Thyroid gland (tissue), 4 donors: ENCODE data around the gene ZNHIT6. TPM values are rescaled to one million over a fixed set of nuclear protein-coding genes. Genes with fewer than 3 reads are reported as not detected.
"Not testable (repeated sequence)": the region's sequence is repeated elsewhere in the genome, so short reads cannot be mapped to it uniquely, and the experiment has no call there.

Source experiments
- DNase-seq, 2 donors: peaks; one replicate each; pipeline ENCODE4 v3.0.0-alpha.2; 2019
- H3K27ac ChIP-seq, 3 donors: fragments of 200-600 bp; sonication (generic); 1 replicate in 2 of 3; 2 replicates in 1 of 3; pipeline ENCODE4 v1.5.1; 2016 to 2019; ENCODE audit warnings: mild to moderate bottlenecking in 1 of 3, moderate library complexity in 1 of 3
- H3K27me3 ChIP-seq: fragments of 200-600 bp; sonication (generic); one replicate; pipeline ENCODE4 v1.5.1; 2019
- H3K36me3 ChIP-seq, 2 donors: fragments of 200-600 bp; sonication (generic); one replicate each; pipeline ENCODE4 v1.5.1; 2016 to 2019
- H3K4me1 ChIP-seq, 2 donors: fragments of 200-600 bp; sonication (generic); one replicate each; pipeline ENCODE4 v1.5.1; 2017 to 2019
- H3K4me3 ChIP-seq, 3 donors: fragments of 200-600 bp; sonication (generic); replicated peaks in 1 of 3; 1 replicate in 2 of 3; 2 replicates in 1 of 3; pipeline ENCODE4 v1.5.1; 2016; ENCODE audit warnings: mild to moderate bottlenecking in 1 of 3
- H3K9me3 ChIP-seq: fragments of 200-600 bp; sonication (generic); one replicate; pipeline ENCODE4 v1.5.1; 2017
- POLR2A ChIP-seq, 2 donors: fragments of 450-650 bp; IDR thresholded peaks; one replicate each; pipeline ENCODE4 v1.6.1; 2017; ENCODE audit warnings: antibody characterized with exemption in 2 of 2, mild to moderate bottlenecking in 2 of 2, moderate library complexity in 1 of 2
- WGBS, 2 donors: methylation state at CpG; one replicate each; pipeline ENCODE4 v1.1.5; 2017; 5-methylcytosine and 5-hydroxymethylcytosine counted together
- intact Hi-C: fragments of 100-400 bp; cut with DNase I; formaldehyde crosslinking; loops from one replicate; pipeline ENCODE4 v1.15.1; 2023
- total RNA-seq, 4 donors: library from RNA; depleted of rRNA; stranded (reverse); fragments of >200 nt; gene quantifications; one replicate each; pipeline ENCODE4 v1.2.3, GENCODE V29; 2016
- TF ChIP-seq, protein P1 (sequence below), 6 experiments: fragments of 200-600 bp in 3 of 6; fragments of 450-650 bp in 3 of 6; sonication (generic) in 3 of 6; IDR thresholded peaks; one replicate each; pipeline ENCODE4 v1.5.1; 2016 to 2019; ENCODE audit warnings: antibody characterized with exemption in 6 of 6, mild to moderate bottlenecking in 2 of 6, inconsistent platforms in 1 of 6, moderate library complexity in 1 of 6

Gene ZNHIT6
- total RNA-seq, 4 donors from 2014 or later: 13.6 to 19.3 (median 14.2) TPM

DNA sequence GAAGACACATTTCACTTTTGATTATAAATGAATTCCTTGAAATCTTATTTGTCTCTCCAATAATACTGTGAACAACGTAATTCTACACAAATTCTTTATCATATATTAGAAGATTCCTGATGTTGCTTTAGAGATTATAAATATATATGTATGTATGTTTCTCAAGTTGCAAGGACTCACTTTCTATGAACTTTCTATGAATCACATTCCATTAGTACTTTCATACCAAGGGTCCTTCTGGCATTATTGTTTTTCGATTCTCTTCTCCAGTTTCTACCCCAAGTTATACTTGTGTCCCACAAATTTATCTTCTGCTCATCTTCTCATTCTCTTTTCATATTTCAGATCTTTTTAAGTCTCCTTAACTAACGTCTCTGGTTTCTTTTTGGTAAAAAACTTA is 55.9 kb downstream of the ZNHIT6 start:
- no peaks in the 10 kb centered on the region for H3K9me3 ChIP-seq
- intact Hi-C loops: no loop called here
- H3K27me3 ChIP-seq: no peaks in the 10 kb centered on the region
- no peak for TF ChIP-seq POLR2A (IDR thresholded peaks at IDR 0.05)
- TF ChIP-seq, protein P1, sequence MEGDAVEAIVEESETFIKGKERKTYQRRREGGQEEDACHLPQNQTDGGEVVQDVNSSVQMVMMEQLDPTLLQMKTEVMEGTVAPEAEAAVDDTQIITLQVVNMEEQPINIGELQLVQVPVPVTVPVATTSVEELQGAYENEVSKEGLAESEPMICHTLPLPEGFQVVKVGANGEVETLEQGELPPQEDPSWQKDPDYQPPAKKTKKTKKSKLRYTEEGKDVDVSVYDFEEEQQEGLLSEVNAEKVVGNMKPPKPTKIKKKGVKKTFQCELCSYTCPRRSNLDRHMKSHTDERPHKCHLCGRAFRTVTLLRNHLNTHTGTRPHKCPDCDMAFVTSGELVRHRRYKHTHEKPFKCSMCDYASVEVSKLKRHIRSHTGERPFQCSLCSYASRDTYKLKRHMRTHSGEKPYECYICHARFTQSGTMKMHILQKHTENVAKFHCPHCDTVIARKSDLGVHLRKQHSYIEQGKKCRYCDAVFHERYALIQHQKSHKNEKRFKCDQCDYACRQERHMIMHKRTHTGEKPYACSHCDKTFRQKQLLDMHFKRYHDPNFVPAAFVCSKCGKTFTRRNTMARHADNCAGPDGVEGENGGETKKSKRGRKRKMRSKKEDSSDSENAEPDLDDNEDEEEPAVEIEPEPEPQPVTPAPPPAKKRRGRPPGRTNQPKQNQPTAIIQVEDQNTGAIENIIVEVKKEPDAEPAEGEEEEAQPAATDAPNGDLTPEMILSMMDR (IDR thresholded peaks at IDR 0.05): no peak
- H3K4me1 ChIP-seq: peaks cover 0 to 10% of the 10 kb centered on the region in 2 donors
- no peak overlapping the region for H3K4me3 ChIP-seq
- H3K36me3 ChIP-seq: peaks cover 0 to 5% of the 10 kb centered on the region in 2 donors
- WGBS, 2 donors: 95% methylated on average over 3 of the region's 3 CpGs
- no peak overlapping the region for H3K27ac ChIP-seq
- no peak for DNase-seq

DNA sequence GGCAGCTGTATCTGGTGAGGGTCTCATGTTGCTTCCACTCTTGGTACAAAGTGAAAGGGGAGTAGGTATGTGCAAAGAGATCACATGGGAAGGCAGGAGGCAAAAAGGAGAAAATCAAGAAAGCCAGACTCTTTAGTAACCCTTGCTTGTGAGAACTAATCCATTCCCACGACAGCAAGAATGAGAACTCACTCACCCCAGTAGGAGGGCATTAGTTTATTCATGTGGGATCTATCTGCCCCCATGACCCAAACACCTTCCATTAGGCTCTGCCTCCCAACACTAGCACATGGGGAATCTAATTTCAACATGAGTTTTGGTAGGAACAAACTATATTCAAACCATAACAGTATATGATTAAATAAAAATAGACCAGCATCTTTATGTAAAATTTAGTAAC is 57.6 kb downstream of the ZNHIT6 start:
- DNase-seq: no peak
- H3K9me3 ChIP-seq: no peaks in the 10 kb centered on the region
- peaks cover 0 to 3% of the 10 kb centered on the region in 2 donors for H3K4me1 ChIP-seq
- peaks cover 0 to 5% of the 10 kb centered on the region in 2 donors for H3K36me3 ChIP-seq
- WGBS, 2 donors: 85 to 92% methylated on average over 1 of the region's 1 CpG
- H3K4me3 ChIP-seq: no peak overlapping the region
- intact Hi-C loops: no loop called here
- H3K27ac ChIP-seq: no peak overlapping the region
- no peaks in the 10 kb centered on the region for H3K27me3 ChIP-seq
- TF ChIP-seq, protein P1 (IDR thresholded peaks at IDR 0.05): no peak
- no peak for TF ChIP-seq POLR2A (IDR thresholded peaks at IDR 0.05)

DNA sequence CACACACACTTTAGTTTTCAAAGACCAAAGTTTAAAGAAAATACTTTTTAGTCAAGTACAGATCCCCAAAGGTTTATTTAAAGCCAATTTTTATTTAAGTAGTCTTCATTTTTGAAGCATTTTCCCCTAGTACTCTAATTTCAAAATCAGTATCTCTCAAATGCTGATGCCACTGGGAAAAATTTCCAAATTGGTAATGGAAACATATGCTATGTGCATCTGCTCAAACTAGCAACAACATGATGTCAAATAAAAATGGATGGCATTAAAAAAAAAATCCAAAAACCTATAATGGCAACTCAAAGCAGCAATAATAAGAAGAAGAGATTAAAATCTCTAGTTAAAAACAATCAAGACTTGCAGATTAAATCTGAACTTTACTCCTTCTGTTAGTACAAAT is 58.6 kb downstream of the ZNHIT6 start:
- DNase-seq: no peak

DNA sequence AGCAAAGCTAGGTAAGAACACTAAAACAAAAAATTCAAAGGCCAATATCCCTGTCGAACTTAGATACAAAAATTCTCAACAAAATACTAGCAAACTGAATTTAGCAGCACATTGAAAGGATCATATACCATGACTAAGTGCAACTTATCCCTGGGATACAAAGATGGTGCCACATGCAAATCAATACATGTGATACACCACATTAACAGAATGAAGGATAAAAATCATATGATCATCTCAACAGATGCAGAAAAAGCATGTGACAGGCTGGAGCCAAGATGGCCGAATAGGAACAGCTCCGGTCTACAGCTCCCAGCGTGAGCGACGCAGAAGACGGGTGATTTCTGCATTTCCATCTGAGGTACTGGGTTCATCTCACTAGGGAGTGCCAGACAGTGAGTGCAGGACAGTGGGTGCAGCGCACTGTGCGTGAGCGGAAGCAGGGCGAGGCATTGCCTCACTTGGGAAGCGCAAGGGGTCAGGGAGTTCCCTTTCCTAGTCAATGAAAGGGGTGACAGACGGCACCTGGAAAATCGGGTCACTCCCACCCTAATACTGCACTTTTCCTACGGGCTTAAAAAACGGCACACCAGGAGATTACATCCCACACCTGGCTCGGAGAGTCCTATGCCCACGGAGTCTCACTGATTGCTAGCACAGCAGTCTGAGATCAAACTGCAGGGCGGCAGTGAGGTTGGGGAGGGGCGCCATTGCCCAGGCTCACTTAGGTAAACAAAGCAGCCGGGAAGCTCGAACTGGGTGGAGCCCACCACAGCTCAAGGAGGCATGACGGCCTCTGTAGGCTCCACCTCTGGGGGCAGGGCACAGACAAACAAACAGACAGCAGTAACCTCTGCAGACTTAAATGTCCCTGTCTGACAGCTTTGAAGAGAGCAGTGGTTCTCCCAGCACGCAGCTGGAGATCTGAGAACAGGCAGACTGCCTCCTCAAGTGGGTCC is 66.4 kb downstream of the ZNHIT6 start:
- H3K4me1 ChIP-seq, H3K9me3 ChIP-seq, H3K36me3 ChIP-seq, H3K4me3 ChIP-seq, H3K27me3 ChIP-seq, H3K27ac ChIP-seq, intact Hi-C loops: not testable (repeated sequence)
- peak; percentile 67 to 74 for DNase-seq
- TF ChIP-seq POLR2A (IDR thresholded peaks at IDR 0.05): peak in 1 of 2 donors; percentile 32
- WGBS, 2 donors: 69 to 71% methylated on average over 23 of the region's 24 CpGs

More for the DNA sequence above, 58.6 kb downstream of the ZNHIT6 start:
- Histone ChIP-seq H3K9me3 (no peaks in the 10 kb centered on the region), H3K27me3 (no peaks in the 10 kb centered on the region), H3K27ac (no peak overlapping the region), H3K36me3 (peaks cover 0 to 5% of the 10 kb centered on the region in 2 donors), H3K4me3 (no peak overlapping the region), H3K4me1 (peaks cover 0 to 3% of the 10 kb centered on the region in 2 donors)
- TF ChIP-seq, protein P1 (IDR thresholded peaks at IDR 0.05): no peak
- TF ChIP-seq POLR2A (IDR thresholded peaks at IDR 0.05): no peak
- intact Hi-C loops: no loop called here

DNA sequence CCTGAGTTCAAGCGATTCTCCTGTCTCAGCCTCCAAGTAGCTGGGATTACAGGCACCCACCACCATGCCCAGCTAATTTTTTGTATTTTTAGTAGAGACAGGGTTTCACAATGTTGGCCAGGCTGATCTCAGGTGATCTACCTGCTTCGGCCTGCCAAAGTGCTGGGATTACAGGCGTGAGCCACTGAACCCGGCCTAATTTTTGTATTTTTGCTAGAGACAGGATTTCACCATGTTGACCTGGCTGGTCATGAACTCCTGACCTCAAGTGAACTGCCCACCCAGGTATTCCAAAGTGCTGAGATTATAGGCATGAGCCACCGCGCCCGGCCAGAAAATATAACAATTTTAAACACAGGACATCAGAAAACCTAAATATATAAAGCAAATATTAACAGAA is 68.3 kb downstream of the ZNHIT6 start:
- DNase-seq, intact Hi-C loops, H3K36me3 ChIP-seq, H3K4me3 ChIP-seq, H3K9me3 ChIP-seq, H3K4me1 ChIP-seq, H3K27ac ChIP-seq, H3K27me3 ChIP-seq: not testable (repeated sequence)
- WGBS, 2 donors: 99 to 100% methylated on average over 7 of the region's 7 CpGs

DNA sequence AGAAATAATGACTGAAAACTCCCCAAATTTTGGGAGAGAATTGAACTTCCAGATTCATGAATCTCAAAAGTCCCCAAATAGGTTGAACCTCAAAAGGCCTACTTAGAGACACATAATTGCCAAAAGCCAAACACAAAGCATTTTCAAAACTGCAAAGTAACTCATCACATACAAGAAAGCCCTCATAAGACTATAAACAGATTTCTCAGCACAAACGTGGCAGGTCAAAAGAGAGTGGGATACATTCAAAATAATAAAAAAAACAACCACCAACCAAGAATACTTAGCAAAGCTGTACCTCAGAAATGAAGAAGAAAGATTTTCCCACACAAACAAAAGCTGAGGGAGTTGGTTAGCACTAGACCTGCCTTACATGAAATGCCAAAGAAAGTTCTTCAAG is 69.8 kb downstream of the ZNHIT6 start:
- intact Hi-C loops: no loop called here
- WGBS, 2 donors: 77 to 83% methylated on average over 1 of the region's 1 CpG
- no peak for DNase-seq
- Histone ChIP-seq H3K36me3 (no peaks in the 10 kb centered on the region), H3K27ac (no peak overlapping the region), H3K27me3 (no peaks in the 10 kb centered on the region), H3K4me1 (no peaks in the 10 kb centered on the region), H3K9me3 (no peaks in the 10 kb centered on the region), H3K4me3 (no peak overlapping the region)
- TF ChIP-seq, protein P1 (IDR thresholded peaks at IDR 0.05): no peak
- TF ChIP-seq POLR2A (IDR thresholded peaks at IDR 0.05): no peak
